ENCODE data around the gene PSG2. TPM values are rescaled to one million over a fixed set of nuclear protein-coding genes. Genes with fewer than 3 reads are reported as not detected.
"Not testable (repeated sequence)": the region's sequence is repeated elsewhere in the genome, so short reads cannot be mapped to it uniquely, and the experiment has no call there.

PSG2 gene
- total RNA-seq, 1 donor from 2014 or later: 0.41 TPM

- Mint-ChIP-seq H3K36me3 (ENCODE audit: low read depth, unreplicated experiment) (no peaks in the 10 kb centered on the region), H3K27me3 (ENCODE audit: low read depth, unreplicated experiment) (no peaks in the 10 kb centered on the region), H3K4me3 (ENCODE audit: unreplicated experiment) (no peak overlapping the region), H3K9me3 (ENCODE audit: unreplicated experiment) (peaks cover 15% of the 10 kb centered on the region), H3K4me1 (ENCODE audit: low read depth, unreplicated experiment) (no peaks in the 10 kb centered on the region), H3K27ac (ENCODE audit: unreplicated experiment) (no peak overlapping the region)
- DNase-seq (ENCODE audit: low read depth) (peak; percentile 80), FAIRE-seq (peak; percentile 13)
- peaks cover 10% of the 10 kb centered on the region for H3K4me1 ChIP-seq (ENCODE audit: insufficient read depth, low read length)
- H3K4me2 ChIP-seq (ENCODE audit: low read length): peak overlapping the region; percentile 20
- H3K4me3 ChIP-seq (ENCODE audit: insufficient read depth, low read depth, low read length): no peak overlapping the region
- H3K79me2 ChIP-seq (ENCODE audit: insufficient read depth, low read length): no peaks in the 10 kb centered on the region
- no peaks in the 10 kb centered on the region for H4K20me1 ChIP-seq (ENCODE audit: insufficient read depth, low read length)
- TF ChIP-seq, protein P1, sequence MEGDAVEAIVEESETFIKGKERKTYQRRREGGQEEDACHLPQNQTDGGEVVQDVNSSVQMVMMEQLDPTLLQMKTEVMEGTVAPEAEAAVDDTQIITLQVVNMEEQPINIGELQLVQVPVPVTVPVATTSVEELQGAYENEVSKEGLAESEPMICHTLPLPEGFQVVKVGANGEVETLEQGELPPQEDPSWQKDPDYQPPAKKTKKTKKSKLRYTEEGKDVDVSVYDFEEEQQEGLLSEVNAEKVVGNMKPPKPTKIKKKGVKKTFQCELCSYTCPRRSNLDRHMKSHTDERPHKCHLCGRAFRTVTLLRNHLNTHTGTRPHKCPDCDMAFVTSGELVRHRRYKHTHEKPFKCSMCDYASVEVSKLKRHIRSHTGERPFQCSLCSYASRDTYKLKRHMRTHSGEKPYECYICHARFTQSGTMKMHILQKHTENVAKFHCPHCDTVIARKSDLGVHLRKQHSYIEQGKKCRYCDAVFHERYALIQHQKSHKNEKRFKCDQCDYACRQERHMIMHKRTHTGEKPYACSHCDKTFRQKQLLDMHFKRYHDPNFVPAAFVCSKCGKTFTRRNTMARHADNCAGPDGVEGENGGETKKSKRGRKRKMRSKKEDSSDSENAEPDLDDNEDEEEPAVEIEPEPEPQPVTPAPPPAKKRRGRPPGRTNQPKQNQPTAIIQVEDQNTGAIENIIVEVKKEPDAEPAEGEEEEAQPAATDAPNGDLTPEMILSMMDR (IDR thresholded peaks at IDR 0.05; ENCODE audit: insufficient read depth, low read depth, low read length): no peak
- TF ChIP-seq EZH2 (IDR thresholded peaks at IDR 0.05; ENCODE audit: insufficient read depth, low read length): no peak
- no peak overlapping the region for H3K9ac ChIP-seq (ENCODE audit: low read length)
- no peaks in the 10 kb centered on the region for H3K27me3 ChIP-seq (ENCODE audit: insufficient read depth, low read length)
- H2AFZ ChIP-seq (ENCODE audit: low read depth, low read length): no peak overlapping the region
- no peaks in the 10 kb centered on the region for H3K36me3 ChIP-seq (ENCODE audit: insufficient read depth, low read length)
- no peaks in the 10 kb centered on the region for H3K9me3 ChIP-seq (ENCODE audit: insufficient read depth, low read depth, low read length)
- peak overlapping the region; percentile 70 for H3K27ac ChIP-seq (ENCODE audit: low read depth, low read length)
Observed at GRCh38 chr19:43078311-43078710, 4.2 kb downstream of the PSG2 start.

GRCh38 chr19:43077881-43078280, 4.6 kb downstream of the PSG2 start:
- H3K4me3 ChIP-seq (ENCODE audit: insufficient read depth, low read depth, low read length); H3K36me3 ChIP-seq (ENCODE audit: insufficient read depth, low read length); H3K36me3 Mint-ChIP-seq (ENCODE audit: low read depth, unreplicated experiment); H2AFZ ChIP-seq (ENCODE audit: low read depth, low read length); H3K9me3 ChIP-seq (ENCODE audit: insufficient read depth, low read depth, low read length); H3K27ac Mint-ChIP-seq (ENCODE audit: unreplicated experiment); H3K27me3 ChIP-seq (ENCODE audit: insufficient read depth, low read length); H3K9ac ChIP-seq (ENCODE audit: low read length); FAIRE-seq; H4K20me1 ChIP-seq (ENCODE audit: insufficient read depth, low read length); H3K79me2 ChIP-seq (ENCODE audit: insufficient read depth, low read length); H3K27me3 Mint-ChIP-seq (ENCODE audit: low read depth, unreplicated experiment); H3K4me1 Mint-ChIP-seq (ENCODE audit: low read depth, unreplicated experiment); H3K4me3 Mint-ChIP-seq (ENCODE audit: unreplicated experiment); H3K4me1 ChIP-seq (ENCODE audit: insufficient read depth, low read length): not testable (repeated sequence)
- DNase-seq (ENCODE audit: low read depth): peak; percentile 64
- Histone ChIP-seq H3K27ac (ENCODE audit: low read depth, low read length) (peak overlapping the region; percentile 70), H3K4me2 (ENCODE audit: low read length) (peak overlapping the region; percentile 20)
- H3K9me3 Mint-ChIP-seq (ENCODE audit: unreplicated experiment): peaks cover 15% of the 10 kb centered on the region

DNA sequence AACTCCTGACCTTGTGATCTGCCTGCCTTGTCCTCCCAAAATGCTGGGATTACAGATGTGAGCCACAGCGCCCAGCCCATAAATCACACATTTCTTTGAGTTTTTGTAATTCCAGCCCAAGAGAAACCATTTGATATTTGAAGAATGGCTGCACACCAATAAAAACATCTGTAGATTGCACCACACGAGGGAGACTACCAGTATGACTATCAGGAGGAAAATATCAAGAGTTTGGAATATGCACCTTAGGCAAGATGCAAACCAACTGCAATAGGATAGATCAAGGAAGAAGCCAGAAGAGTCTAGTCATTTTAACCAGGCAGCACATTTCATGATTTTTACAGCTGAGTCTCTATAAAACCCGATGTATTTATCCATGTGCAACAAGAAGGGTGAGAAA, 20.1 kb downstream of the PSG2 start:
- H3K27ac Mint-ChIP-seq (ENCODE audit: unreplicated experiment); H3K9me3 ChIP-seq (ENCODE audit: insufficient read depth, low read depth, low read length); H3K4me3 Mint-ChIP-seq (ENCODE audit: unreplicated experiment); DNase-seq (ENCODE audit: low read depth); H3K4me3 ChIP-seq (ENCODE audit: insufficient read depth, low read depth, low read length); FAIRE-seq; H3K27me3 ChIP-seq (ENCODE audit: insufficient read depth, low read length); H3K4me2 ChIP-seq (ENCODE audit: low read length); H3K27ac ChIP-seq (ENCODE audit: low read depth, low read length); H3K36me3 ChIP-seq (ENCODE audit: insufficient read depth, low read length); H3K9ac ChIP-seq (ENCODE audit: low read length); H3K79me2 ChIP-seq (ENCODE audit: insufficient read depth, low read length); H4K20me1 ChIP-seq (ENCODE audit: insufficient read depth, low read length); H3K4me1 Mint-ChIP-seq (ENCODE audit: low read depth, unreplicated experiment); H3K4me1 ChIP-seq (ENCODE audit: insufficient read depth, low read length); H2AFZ ChIP-seq (ENCODE audit: low read depth, low read length); H3K27me3 Mint-ChIP-seq (ENCODE audit: low read depth, unreplicated experiment); H3K36me3 Mint-ChIP-seq (ENCODE audit: low read depth, unreplicated experiment): not testable (repeated sequence)
- H3K9me3 Mint-ChIP-seq (ENCODE audit: unreplicated experiment): peaks cover 12% of the 10 kb centered on the region

GRCh38 chr19:43061326-43061725, 21.2 kb downstream of the PSG2 start:
- H3K79me2 ChIP-seq (ENCODE audit: insufficient read depth, low read length); H3K4me2 ChIP-seq (ENCODE audit: low read length); H3K4me3 Mint-ChIP-seq (ENCODE audit: unreplicated experiment); H3K4me3 ChIP-seq (ENCODE audit: insufficient read depth, low read depth, low read length); H3K36me3 ChIP-seq (ENCODE audit: insufficient read depth, low read length); H3K9me3 ChIP-seq (ENCODE audit: insufficient read depth, low read depth, low read length); H3K27ac Mint-ChIP-seq (ENCODE audit: unreplicated experiment); H3K4me1 ChIP-seq (ENCODE audit: insufficient read depth, low read length); DNase-seq (ENCODE audit: low read depth); H3K27me3 ChIP-seq (ENCODE audit: insufficient read depth, low read length); H3K9ac ChIP-seq (ENCODE audit: low read length); H3K27me3 Mint-ChIP-seq (ENCODE audit: low read depth, unreplicated experiment); H3K27ac ChIP-seq (ENCODE audit: low read depth, low read length); FAIRE-seq; H4K20me1 ChIP-seq (ENCODE audit: insufficient read depth, low read length); H3K4me1 Mint-ChIP-seq (ENCODE audit: low read depth, unreplicated experiment); H2AFZ ChIP-seq (ENCODE audit: low read depth, low read length); H3K36me3 Mint-ChIP-seq (ENCODE audit: low read depth, unreplicated experiment): not testable (repeated sequence)
- H3K9me3 Mint-ChIP-seq (ENCODE audit: unreplicated experiment): peaks cover 13% of the 10 kb centered on the region

GRCh38 chr19:43060254-43060653, 22.2 kb downstream of the PSG2 start:
- not testable (repeated sequence) for H3K79me2 ChIP-seq (ENCODE audit: insufficient read depth, low read length); H3K27me3 ChIP-seq (ENCODE audit: insufficient read depth, low read length); H3K27ac ChIP-seq (ENCODE audit: low read depth, low read length); H3K4me1 Mint-ChIP-seq (ENCODE audit: low read depth, unreplicated experiment); H3K4me3 ChIP-seq (ENCODE audit: insufficient read depth, low read depth, low read length); H3K27me3 Mint-ChIP-seq (ENCODE audit: low read depth, unreplicated experiment); FAIRE-seq; H3K4me1 ChIP-seq (ENCODE audit: insufficient read depth, low read length); H3K9me3 ChIP-seq (ENCODE audit: insufficient read depth, low read depth, low read length); DNase-seq (ENCODE audit: low read depth); H4K20me1 ChIP-seq (ENCODE audit: insufficient read depth, low read length); H3K9ac ChIP-seq (ENCODE audit: low read length); H3K4me2 ChIP-seq (ENCODE audit: low read length); H2AFZ ChIP-seq (ENCODE audit: low read depth, low read length); H3K4me3 Mint-ChIP-seq (ENCODE audit: unreplicated experiment); H3K27ac Mint-ChIP-seq (ENCODE audit: unreplicated experiment); H3K36me3 Mint-ChIP-seq (ENCODE audit: low read depth, unreplicated experiment); H3K36me3 ChIP-seq (ENCODE audit: insufficient read depth, low read length)
- peaks cover 18% of the 10 kb centered on the region for H3K9me3 Mint-ChIP-seq (ENCODE audit: unreplicated experiment)
